ENCODE measurements around the gene SAP25.

SAP25 gene

GRCh38 chr7:100611983-100612729, 38.5 kb upstream of the SAP25 start, which contains the start of gene MOSPD3:
Gene MOSPD3 (plus strand): TSS chr7:100612540. CDS start chr7:100612792, 252 bp downstream.
- TF ChIP-seq EZH2phosphoT487 (IDR thresholded peaks at IDR 0.05; ENCODE audit: low read depth), result no peak
- no peak for TF ChIP-seq CTCF (IDR thresholded peaks at IDR 0.05; ENCODE audit: low read depth, low read length)
- Histone ChIP-seq H3K9ac (ENCODE audit: low read length) (peak within 1 kb of the TSS; percentile 68), H3K4me1 (ENCODE audit: low read length) (peaks cover 9% of the 10 kb centered on the region; the same call in 1 of the 2 replicates), H3K27me3 (ENCODE audit: low read depth, low read length) (no peaks in the 10 kb centered on the region), H3K9me3 (ENCODE audit: insufficient read depth, low read length) (no peaks in the 10 kb centered on the region), H3K4me2 (ENCODE audit: low read length) (peak within 1 kb of the TSS; percentile 92), H2AFZ (ENCODE audit: low read depth, low read length) (peak within 1 kb of the TSS; percentile 86), H3K36me3 (replicated peaks; ENCODE audit: low read depth, low read length) (no peaks in the 10 kb centered on the region), H3K4me3 (ENCODE audit: low read length) (peak within 1 kb of the TSS; percentile 84), H3K79me2 (ENCODE audit: low read length) (no peaks in the 10 kb centered on the region), H3K27ac (ENCODE audit: low read length) (peak within 1 kb of the TSS; percentile 72), H4K20me1 (ENCODE audit: insufficient read depth, low read length) (no peaks in the 10 kb centered on the region)

- H3K9ac ChIP-seq (ENCODE audit: low read length), result no peak overlapping the region
- H3K36me3 ChIP-seq (replicated peaks; ENCODE audit: low read depth, low read length), result no peaks in the 10 kb centered on the region
- H3K27ac ChIP-seq (ENCODE audit: low read length), result no peak overlapping the region
- no peaks in the 10 kb centered on the region for H3K9me3 ChIP-seq (ENCODE audit: insufficient read depth, low read length)
- no peaks in the 10 kb centered on the region for H3K79me2 ChIP-seq (ENCODE audit: low read length)
- H3K4me1 ChIP-seq (ENCODE audit: low read length), result peaks cover 12% of the 10 kb centered on the region; the same call in 1 of the 2 replicates
- H3K4me2 ChIP-seq (ENCODE audit: low read length), result no peak overlapping the region
- TF ChIP-seq CTCF (IDR thresholded peaks at IDR 0.05; ENCODE audit: low read depth, low read length) (no peak), EZH2phosphoT487 (IDR thresholded peaks at IDR 0.05; ENCODE audit: low read depth) (no peak)
- H4K20me1 ChIP-seq (ENCODE audit: insufficient read depth, low read length), result no peaks in the 10 kb centered on the region
- H3K27me3 ChIP-seq (ENCODE audit: low read depth, low read length), result no peaks in the 10 kb centered on the region
- H2AFZ ChIP-seq (ENCODE audit: low read depth, low read length), result no peak overlapping the region
- H3K4me3 ChIP-seq (ENCODE audit: low read length), result no peak overlapping the region
Measured at GRCh38 chr7:100609958-100610357, 36.3 kb upstream of the SAP25 start.

- Histone ChIP-seq H3K4me2 (ENCODE audit: low read length) (no peak overlapping the region), H3K9me3 (ENCODE audit: insufficient read depth, low read length) (no peaks in the 10 kb centered on the region), H3K36me3 (replicated peaks; ENCODE audit: low read depth, low read length) (no peaks in the 10 kb centered on the region), H3K4me1 (ENCODE audit: low read length) (peaks cover 10% of the 10 kb centered on the region; the same call in 1 of the 2 replicates), H3K27ac (ENCODE audit: low read length) (no peak overlapping the region), H3K4me3 (ENCODE audit: low read length) (no peak overlapping the region), H2AFZ (ENCODE audit: low read depth, low read length) (no peak overlapping the region), H4K20me1 (ENCODE audit: insufficient read depth, low read length) (no peaks in the 10 kb centered on the region), H3K79me2 (ENCODE audit: low read length) (no peaks in the 10 kb centered on the region), H3K9ac (ENCODE audit: low read length) (no peak overlapping the region), H3K27me3 (ENCODE audit: low read depth, low read length) (no peaks in the 10 kb centered on the region)
- no peak for TF ChIP-seq CTCF (IDR thresholded peaks at IDR 0.05; ENCODE audit: low read depth, low read length)
- no peak for TF ChIP-seq EZH2phosphoT487 (IDR thresholded peaks at IDR 0.05; ENCODE audit: low read depth)
Measured at GRCh38 chr7:100607111-100607510, 33.4 kb upstream of the SAP25 start.

- Histone ChIP-seq H3K4me1 (ENCODE audit: low read length) (peaks cover 10% of the 10 kb centered on the region; the same call in 1 of the 2 replicates), H3K9me3 (ENCODE audit: insufficient read depth, low read length) (no peaks in the 10 kb centered on the region), H4K20me1 (ENCODE audit: insufficient read depth, low read length) (no peaks in the 10 kb centered on the region), H3K4me2 (ENCODE audit: low read length) (no peak overlapping the region), H3K79me2 (ENCODE audit: low read length) (no peaks in the 10 kb centered on the region), H2AFZ (ENCODE audit: low read depth, low read length) (no peak overlapping the region), H3K27me3 (ENCODE audit: low read depth, low read length) (no peaks in the 10 kb centered on the region), H3K4me3 (ENCODE audit: low read length) (no peak overlapping the region), H3K27ac (ENCODE audit: low read length) (no peak overlapping the region), H3K36me3 (replicated peaks; ENCODE audit: low read depth, low read length) (no peaks in the 10 kb centered on the region), H3K9ac (ENCODE audit: low read length) (no peak overlapping the region)
- TF ChIP-seq CTCF (IDR thresholded peaks at IDR 0.05; ENCODE audit: low read depth, low read length) (no peak), EZH2phosphoT487 (IDR thresholded peaks at IDR 0.05; ENCODE audit: low read depth) (no peak)
Measured at GRCh38 chr7:100606313-100606712, 32.6 kb upstream of the SAP25 start.
